OCI-LY1 (cell line): ENCODE data around the gene COL25A1.

Experiments
- H2AFZ ChIP-seq: fragments of 200-600 bp; sonication (generic), shearing (Covaris generic); 2 replicates; pipeline ENCODE4 v1.6.0; 2014; ENCODE audit warnings: antibody characterized with exemption, mild to moderate bottlenecking, low read length
- H3F3A ChIP-seq: fragments of 200-600 bp; sonication (generic), shearing (Covaris generic); 2 replicates; pipeline ENCODE4 v1.6.0; 2014; ENCODE audit warnings: mild to moderate bottlenecking, antibody characterized with exemption, low read length, moderate library complexity; ENCODE audit not compliant: insufficient read depth
- H3K27ac ChIP-seq: fragments of 200-600 bp; sonication (generic); 2 replicates; pipeline ENCODE4 v1.5.1; 2014; ENCODE audit warnings: low read length, mixed run types, mild to moderate bottlenecking, low read depth; ENCODE audit not compliant: poor library complexity, severe bottlenecking
- H3K27me3 ChIP-seq: fragments of 200-600 bp; sonication (generic); 2 replicates; pipeline ENCODE4 v1.6.0; 2014; ENCODE audit warnings: antibody characterized with exemption, mild to moderate bottlenecking, low read length, moderate library complexity; ENCODE audit not compliant: insufficient read depth
- H3K36me3 ChIP-seq: fragments of 200-600 bp; sonication (generic); 2 replicates; pipeline ENCODE4 v1.6.1; 2014; ENCODE audit warnings: mild to moderate bottlenecking, antibody characterized with exemption, low read length, moderate library complexity, mixed read lengths; ENCODE audit not compliant: insufficient read depth
- H3K4me1 ChIP-seq: fragments of 200-600 bp; sonication (generic); 2 replicates; pipeline ENCODE4 v1.5.1; 2014; ENCODE audit warnings: mild to moderate bottlenecking, low read length, moderate library complexity; ENCODE audit not compliant: insufficient read depth, severe bottlenecking
- H3K4me2 ChIP-seq: fragments of 200-600 bp; sonication (generic), shearing (Covaris generic); 2 replicates; pipeline ENCODE4 v1.6.1; 2014; ENCODE audit warnings: low read length
- H3K4me3 ChIP-seq: fragments of 200-600 bp; sonication (generic); 2 replicates; pipeline ENCODE4 v1.5.1; 2014; ENCODE audit warnings: low read length, low read depth, mild to moderate bottlenecking, mixed read lengths; ENCODE audit not compliant: poor library complexity, severe bottlenecking
- H3K79me2 ChIP-seq: fragments of 200-600 bp; shearing (Covaris generic); 2 replicates; pipeline ENCODE4 v1.6.1; 2016; ENCODE audit warnings: mixed run types, low read length, mixed read lengths; ENCODE audit not compliant: insufficient read depth
- H3K9ac ChIP-seq: fragments of 200-600 bp; sonication (generic), shearing (Covaris generic); 2 replicates; pipeline ENCODE4 v1.6.1; 2014; ENCODE audit warnings: mild to moderate bottlenecking, low read length, mixed read lengths
- H3K9me2 ChIP-seq: fragments of 200-600 bp; sonication (generic), shearing (Covaris generic); 2 replicates; pipeline ENCODE4 v1.6.1; 2014; ENCODE audit warnings: low read depth, mild to moderate bottlenecking, low read length, mixed read lengths
- H3K9me3 ChIP-seq: fragments of 200-600 bp; shearing (Covaris generic); 2 replicates; pipeline ENCODE4 v1.6.1; 2014; ENCODE audit warnings: low read length, mixed read lengths
- H4K20me1 ChIP-seq: fragments of 200-600 bp; sonication (generic), shearing (Covaris generic); 2 replicates; pipeline ENCODE4 v1.6.0; 2016; ENCODE audit warnings: mild to moderate bottlenecking, low read length; ENCODE audit not compliant: insufficient read depth
- EZH2 ChIP-seq: fragments of 200-600 bp; sonication (generic), shearing (Covaris generic); IDR thresholded peaks from 2 replicates; pipeline ENCODE4 v1.8.0; 2017; ENCODE audit warnings: borderline replicate concordance, mixed run types, mild to moderate bottlenecking, antibody characterized with exemption, low read length, moderate library complexity, mixed read lengths
- TF ChIP-seq, protein P1 (sequence below): fragments of 200-600 bp; sonication (generic), shearing (Covaris generic); IDR thresholded peaks from 2 replicates; pipeline ENCODE4 v1.5.1; 2017; ENCODE audit warnings: mild to moderate bottlenecking, antibody characterized with exemption, low read length, moderate library complexity, mixed read lengths

COL25A1 gene

DNA sequence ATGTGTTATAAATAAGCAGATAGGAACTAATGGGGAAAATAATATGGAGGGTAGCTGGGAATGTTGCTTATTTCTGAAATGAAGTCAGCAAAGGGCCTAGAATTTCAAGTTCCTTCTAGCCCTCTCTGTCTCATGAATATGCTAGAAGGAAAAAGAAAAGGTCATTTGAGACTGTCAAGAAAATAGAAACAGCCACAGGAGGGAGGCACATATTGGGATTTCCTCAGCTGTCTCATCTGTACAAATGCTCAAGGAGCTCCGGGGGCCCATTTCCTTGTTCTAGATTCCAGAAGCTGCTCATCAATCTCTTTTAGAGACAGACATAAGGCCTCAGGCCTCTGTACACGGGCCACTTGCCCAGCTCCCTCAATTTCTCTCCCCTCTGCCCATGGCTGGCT is 412.0 kb downstream of the COL25A1 start:
- H3K4me2 ChIP-seq, result no peak overlapping the region
- no peaks in the 10 kb centered on the region for H3K27me3 ChIP-seq
- H4K20me1 ChIP-seq, result no peaks in the 10 kb centered on the region
- H3K4me1 ChIP-seq, result no peaks in the 10 kb centered on the region
- no peak overlapping the region for H3K27ac ChIP-seq
- no peak overlapping the region for H3K9ac ChIP-seq
- no peaks in the 10 kb centered on the region for H3K36me3 ChIP-seq
- no peaks in the 10 kb centered on the region for H3K9me2 ChIP-seq
- no peaks in the 10 kb centered on the region for H3K9me3 ChIP-seq
- H3F3A ChIP-seq, result no peaks in the 10 kb centered on the region
- no peaks in the 10 kb centered on the region for H3K79me2 ChIP-seq
- no peak overlapping the region for H2AFZ ChIP-seq
- H3K4me3 ChIP-seq, result no peak overlapping the region
- TF ChIP-seq EZH2, result no peak
- TF ChIP-seq, protein P1, sequence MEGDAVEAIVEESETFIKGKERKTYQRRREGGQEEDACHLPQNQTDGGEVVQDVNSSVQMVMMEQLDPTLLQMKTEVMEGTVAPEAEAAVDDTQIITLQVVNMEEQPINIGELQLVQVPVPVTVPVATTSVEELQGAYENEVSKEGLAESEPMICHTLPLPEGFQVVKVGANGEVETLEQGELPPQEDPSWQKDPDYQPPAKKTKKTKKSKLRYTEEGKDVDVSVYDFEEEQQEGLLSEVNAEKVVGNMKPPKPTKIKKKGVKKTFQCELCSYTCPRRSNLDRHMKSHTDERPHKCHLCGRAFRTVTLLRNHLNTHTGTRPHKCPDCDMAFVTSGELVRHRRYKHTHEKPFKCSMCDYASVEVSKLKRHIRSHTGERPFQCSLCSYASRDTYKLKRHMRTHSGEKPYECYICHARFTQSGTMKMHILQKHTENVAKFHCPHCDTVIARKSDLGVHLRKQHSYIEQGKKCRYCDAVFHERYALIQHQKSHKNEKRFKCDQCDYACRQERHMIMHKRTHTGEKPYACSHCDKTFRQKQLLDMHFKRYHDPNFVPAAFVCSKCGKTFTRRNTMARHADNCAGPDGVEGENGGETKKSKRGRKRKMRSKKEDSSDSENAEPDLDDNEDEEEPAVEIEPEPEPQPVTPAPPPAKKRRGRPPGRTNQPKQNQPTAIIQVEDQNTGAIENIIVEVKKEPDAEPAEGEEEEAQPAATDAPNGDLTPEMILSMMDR, result no peak

DNA sequence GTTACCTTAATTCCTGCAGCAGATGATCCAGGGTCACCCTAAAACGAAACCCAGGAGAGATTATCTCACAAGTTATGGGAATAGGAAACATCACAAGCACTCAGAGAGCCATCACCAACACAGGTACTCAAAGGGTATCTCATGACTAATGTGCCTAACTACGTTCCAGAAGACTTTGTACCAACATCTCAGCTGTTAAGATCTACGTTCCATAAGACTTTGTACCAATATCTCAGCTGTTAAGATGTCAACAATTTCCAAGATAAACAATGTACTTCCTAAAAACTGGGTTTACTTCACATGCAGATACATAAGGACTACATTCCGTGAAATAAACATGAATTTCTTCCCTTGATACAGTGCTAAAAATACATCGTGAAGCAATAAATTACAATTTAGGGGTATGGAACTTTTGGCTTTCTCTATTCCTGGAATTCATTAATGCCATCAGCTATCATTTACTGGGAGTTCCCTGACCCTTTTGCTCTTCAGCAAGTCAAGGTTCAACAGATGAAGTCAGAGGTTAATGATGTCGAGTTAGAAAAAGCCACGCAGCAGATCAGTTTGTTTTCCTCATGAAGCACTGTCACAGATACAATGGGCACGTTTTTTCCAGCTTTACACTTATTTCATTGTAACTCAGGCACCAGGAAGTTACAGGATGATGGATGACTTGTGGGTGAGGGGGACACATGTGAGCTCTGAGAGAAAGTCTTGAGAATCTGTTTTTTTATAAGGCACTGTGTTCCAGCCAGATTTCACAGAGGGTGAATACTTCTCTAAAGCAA is 412.6 kb downstream of the COL25A1 start:
- no peaks in the 10 kb centered on the region for H3K4me1 ChIP-seq
- no peaks in the 10 kb centered on the region for H3F3A ChIP-seq
- H3K36me3 ChIP-seq, result no peaks in the 10 kb centered on the region
- no peaks in the 10 kb centered on the region for H4K20me1 ChIP-seq
- H2AFZ ChIP-seq, result no peak overlapping the region
- no peak overlapping the region for H3K4me3 ChIP-seq
- H3K4me2 ChIP-seq, result no peak overlapping the region
- H3K9ac ChIP-seq, result no peak overlapping the region
- H3K9me3 ChIP-seq, result no peaks in the 10 kb centered on the region
- H3K79me2 ChIP-seq, result no peaks in the 10 kb centered on the region
- no peaks in the 10 kb centered on the region for H3K9me2 ChIP-seq
- H3K27me3 ChIP-seq, result no peaks in the 10 kb centered on the region
- no peak overlapping the region for H3K27ac ChIP-seq
- TF ChIP-seq, protein P1, result no peak
- TF ChIP-seq EZH2, result no peak

DNA sequence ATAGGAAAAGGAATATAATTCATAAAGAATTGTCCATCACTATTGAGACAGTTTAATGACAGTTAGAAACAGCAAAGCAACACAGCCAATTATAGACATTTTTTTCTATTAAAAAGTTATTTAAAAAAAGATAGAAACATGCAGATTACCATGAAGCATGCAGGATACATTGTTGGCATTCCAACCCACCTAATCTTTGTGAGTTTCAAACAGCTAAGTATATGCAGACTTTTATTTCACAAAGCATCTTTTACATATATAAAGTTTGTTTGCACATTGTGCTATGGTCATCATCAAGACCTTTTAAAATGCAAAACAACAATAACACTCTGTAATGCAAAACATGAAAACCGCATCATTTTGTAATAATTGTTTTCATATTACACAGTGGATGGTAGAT is 413.7 kb downstream of the COL25A1 start:
- Histone ChIP-seq H3K9me3 (no peaks in the 10 kb centered on the region), H3K4me3 (no peak overlapping the region), H3K9ac (no peak overlapping the region), H3K27ac (no peak overlapping the region), H3F3A (no peaks in the 10 kb centered on the region), H3K9me2 (no peaks in the 10 kb centered on the region), H4K20me1 (no peaks in the 10 kb centered on the region), H3K36me3 (no peaks in the 10 kb centered on the region), H2AFZ (no peak overlapping the region), H3K27me3 (no peaks in the 10 kb centered on the region), H3K79me2 (no peaks in the 10 kb centered on the region), H3K4me2 (no peak overlapping the region), H3K4me1 (no peaks in the 10 kb centered on the region)
- TF ChIP-seq EZH2, result no peak
- TF ChIP-seq, protein P1, result no peak
